Measurements from ENCODE around the gene FBXO42.

FBXO42 gene

GRCh38 chr1:16351994-16352841, at the start of gene FBXO42:
TSS of gene FBXO42 (minus strand) at chr1:16352480. CDS start at chr1:16315418, 37,062 bp downstream.
- DNase-seq = peak; percentile 26 to 95 (median 85)

- peak in 1 of 14 donors; percentile 7 for DNase-seq
Measured at GRCh38 chr1:16398371-16398953, 46.2 kb upstream of the FBXO42 start.

DNA sequence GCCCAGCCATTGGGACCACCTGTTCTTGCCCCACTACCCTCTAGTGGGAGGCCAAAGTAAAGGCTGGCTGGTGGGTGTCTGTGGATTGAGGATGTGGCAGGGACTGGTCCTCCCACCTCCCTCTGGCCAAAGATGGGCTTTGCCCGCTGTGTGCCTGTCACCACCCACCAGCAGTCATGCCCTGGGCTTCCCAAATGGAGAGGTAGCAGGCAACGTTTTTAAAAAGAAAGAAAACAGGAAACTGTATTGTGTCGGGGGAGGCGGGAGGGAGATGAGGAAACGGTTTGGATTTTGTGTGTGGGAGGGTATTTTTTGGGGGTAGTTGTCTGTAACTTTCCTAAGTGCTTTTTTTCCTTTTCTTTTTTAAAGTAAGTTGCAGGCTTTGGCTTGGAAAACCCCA, 44.8 kb upstream of the FBXO42 start:
- DNase-seq = no peak

DNA sequence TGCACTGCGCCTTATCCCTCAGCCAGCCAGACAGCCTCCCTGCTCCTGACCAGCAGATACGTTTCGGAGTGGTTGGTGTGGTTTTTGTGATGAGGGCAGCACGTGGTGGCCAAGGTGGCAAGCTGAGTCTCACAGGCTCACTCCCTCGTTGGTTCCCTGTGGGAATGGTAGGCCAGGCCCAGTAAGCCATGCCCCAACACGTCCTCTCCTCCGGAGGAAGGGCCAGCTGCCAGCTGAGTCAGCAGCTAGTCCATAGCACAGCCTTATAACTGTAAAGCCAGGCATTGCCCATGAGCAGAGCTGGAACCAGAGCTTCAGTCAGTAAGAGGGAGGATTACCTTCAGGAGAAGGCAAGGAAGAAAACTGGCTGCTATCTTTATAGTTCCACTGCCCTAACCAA, 44.3 kb upstream of the FBXO42 start:
- DNase-seq = peak in 1 of 14 donors; percentile 24

- DNase-seq = no peak
Measured at GRCh38 chr1:16394977-16395376, 42.7 kb upstream of the FBXO42 start.

GRCh38 chr1:16393570-16394521, 41.6 kb upstream of the FBXO42 start:
- peak in 8 of 14 donors; percentile 12 to 93 (median 48) for DNase-seq

- DNase-seq = peak in 2 of 14 donors; percentile 23 to 37
Measured at GRCh38 chr1:16392740-16393569, 40.7 kb upstream of the FBXO42 start.

GRCh38 chr1:16391411-16391810, 39.1 kb upstream of the FBXO42 start:
- no peak for DNase-seq

GRCh38 chr1:16387201-16388188, 35.2 kb upstream of the FBXO42 start:
- no peak for DNase-seq

DNA sequence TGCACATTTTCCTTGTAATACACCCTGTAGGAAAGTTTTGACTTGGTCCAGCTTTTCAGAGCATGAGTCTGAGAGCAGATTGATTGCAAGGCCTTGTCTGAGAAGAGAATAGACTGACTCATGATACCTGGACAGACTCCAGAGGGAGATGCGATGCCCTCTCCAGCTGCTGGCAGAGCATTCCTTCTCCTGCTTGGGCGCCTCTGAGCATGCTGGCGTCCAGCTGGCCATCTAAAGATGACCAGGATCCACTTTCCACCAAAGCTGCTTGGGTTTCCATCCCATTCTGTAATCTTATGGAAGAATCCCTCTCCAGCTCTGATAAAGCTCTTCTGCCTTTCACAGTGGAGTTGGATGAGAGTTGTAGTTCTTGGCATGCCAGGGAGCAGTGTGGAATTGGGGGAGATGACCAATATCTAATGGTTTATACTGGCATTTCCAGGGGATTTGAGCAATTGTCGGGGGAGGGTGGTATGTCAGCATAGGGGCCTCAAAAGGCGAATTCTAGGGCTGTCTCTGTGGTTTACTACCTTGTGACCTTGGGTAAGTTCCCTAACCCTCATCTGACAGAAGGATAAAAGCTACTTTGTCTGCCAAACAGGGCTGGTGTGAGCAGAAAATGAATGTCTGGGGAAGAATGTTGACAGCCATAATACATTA, 34.3 kb upstream of the FBXO42 start:
- peak in 9 of 14 donors; percentile 15 to 79 (median 23) for DNase-seq

DNA sequence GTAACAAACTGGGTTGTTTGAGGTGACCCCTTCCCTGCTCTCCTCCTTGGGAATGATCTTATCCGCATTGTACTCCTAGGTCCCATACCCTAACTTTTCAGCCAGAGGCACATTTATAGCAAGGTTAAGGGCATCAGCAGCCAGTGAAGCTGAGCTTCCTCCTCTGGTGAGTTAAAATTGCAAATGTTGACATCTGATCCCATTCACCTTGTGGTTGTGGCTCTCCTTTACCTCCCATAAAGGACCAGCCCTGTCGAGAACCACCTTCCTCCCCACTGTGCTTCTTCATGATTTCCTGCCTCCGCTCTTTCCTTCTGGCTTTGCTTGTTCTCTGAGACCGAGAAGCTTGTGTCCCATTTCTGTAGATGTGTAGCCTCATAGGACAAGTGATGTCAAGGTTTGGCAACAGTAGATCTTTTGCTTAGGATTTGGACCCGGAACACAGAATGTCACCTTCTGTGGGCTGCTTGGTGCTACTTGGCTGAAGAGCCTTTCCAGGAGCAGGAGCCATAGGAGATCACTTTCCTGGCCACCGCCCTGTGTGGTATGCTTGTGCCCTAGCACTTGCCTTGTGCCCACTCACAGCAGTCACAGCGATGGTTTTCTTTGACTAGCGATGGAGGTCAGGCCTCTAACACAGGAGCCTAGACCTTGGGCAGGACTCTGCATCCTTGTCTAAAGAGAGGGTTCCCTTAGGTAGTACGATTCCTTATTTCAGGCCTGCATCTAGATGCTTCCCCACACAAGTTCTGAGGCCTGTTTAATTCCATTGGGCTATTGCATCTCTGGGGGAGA, 33.6 kb upstream of the FBXO42 start:
- peak in 1 of 14 donors; percentile 54 for DNase-seq

DNA sequence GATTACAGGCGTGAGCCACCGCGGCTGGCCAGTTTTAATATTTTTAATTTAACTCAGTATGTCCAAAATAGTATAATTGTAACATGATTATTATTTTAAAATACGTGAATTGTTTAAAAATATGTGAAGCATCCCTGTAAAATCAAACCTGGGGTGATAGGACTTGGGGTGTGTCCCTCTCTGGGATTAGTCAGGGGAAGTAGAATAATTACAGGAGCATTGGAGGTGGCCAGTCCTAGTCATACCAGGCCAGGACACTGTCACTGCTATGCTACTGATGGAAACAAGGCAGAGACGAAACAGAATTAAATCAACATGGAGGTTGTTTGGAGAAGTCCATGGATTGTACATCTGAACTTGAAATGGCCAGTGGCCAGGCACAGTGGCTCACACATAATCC, 31.6 kb upstream of the FBXO42 start:
- DNase-seq = no peak

DNA sequence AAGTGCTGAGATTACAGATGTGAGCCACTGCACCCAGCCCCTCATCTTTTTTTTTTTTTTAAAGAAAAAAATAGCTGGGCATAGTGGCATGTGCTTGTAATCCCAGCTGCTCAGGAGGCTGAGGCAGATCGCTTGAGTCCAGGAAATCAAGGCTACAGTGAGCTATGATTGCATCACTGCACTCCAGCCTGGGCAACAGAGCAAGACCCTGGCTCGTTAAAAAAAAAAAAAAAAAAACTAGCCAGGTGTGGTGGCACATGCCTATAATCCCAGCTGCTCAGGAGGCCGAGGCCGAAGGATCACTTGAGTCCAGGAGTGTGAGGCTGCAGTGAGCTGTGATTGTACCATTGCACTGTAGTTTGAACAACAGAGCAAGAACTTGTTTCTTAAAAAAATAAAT, 28.6 kb upstream of the FBXO42 start:
- DNase-seq = no peak

GRCh38 chr1:16378443-16378842, 26.2 kb upstream of the FBXO42 start:
- DNase-seq = no peak

GRCh38 chr1:16376971-16377370, 24.7 kb upstream of the FBXO42 start:
- no peak for DNase-seq

GRCh38 chr1:16375521-16376340, 23.5 kb upstream of the FBXO42 start:
- DNase-seq = no peak

DNA sequence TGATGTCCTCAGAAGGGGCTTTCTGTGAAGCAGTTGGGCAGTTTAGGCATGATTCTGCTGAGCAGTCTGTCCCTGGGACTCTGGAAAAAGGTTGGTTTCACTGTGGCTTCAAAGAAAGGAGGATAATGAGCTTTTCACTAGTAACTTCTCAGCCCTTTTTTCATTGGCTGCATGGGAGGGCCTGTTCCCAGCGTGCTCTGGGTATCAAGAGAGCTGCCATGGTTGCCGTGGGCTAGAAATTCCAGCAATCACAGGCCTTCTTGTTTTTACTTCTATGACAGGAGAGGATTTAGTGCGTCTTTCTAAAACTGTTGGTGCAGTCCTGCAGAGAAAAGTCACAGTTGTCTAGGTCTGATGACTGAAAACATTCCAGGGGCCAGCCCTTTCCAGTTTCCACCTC, 22.0 kb upstream of the FBXO42 start:
- DNase-seq = peak in 3 of 14 donors; percentile 9 to 15 (median 11)

All from C1 segment of cervical spinal cord (tissue), 14 donors.